HEK293T (cell line): ENCODE measurements around the gene PPP1R12B.
"Not testable (repeated sequence)": the region's sequence is repeated elsewhere in the genome, so short reads cannot be mapped to it uniquely, and the experiment has no call there.

Experiments
- CTCF ChIA-PET: fragments of 350-600 bp; formaldehyde crosslinking; extraction: SDS; loops from one replicate; lab custom pipeline; 2021; ENCODE audit warnings: antibody characterized with exemption, inconsistent platforms; lab: Yijun Ruan, JAX
- POLR2A ChIA-PET: fragments of 350-600 bp; formaldehyde crosslinking; extraction: SDS; loops from one replicate; lab custom pipeline; 2020; ENCODE audit warnings: antibody characterized with exemption, inconsistent platforms; lab: Yijun Ruan, JAX
- DNase-seq: peaks from one replicate; pipeline ENCODE4 v3.0.0; 2012; ENCODE audit warnings: mixed read lengths; ENCODE audit errors: extremely low spot score
- ARNT ChIP-seq: fragments of 450-650 bp; IDR thresholded peaks from 2 replicates; pipeline ENCODE4 v1.6.1; 2017; ENCODE audit warnings: mild to moderate bottlenecking
- BHLHE40 ChIP-seq: fragments of 450-650 bp; IDR thresholded peaks from 2 replicates; pipeline ENCODE4 v1.6.1; 2016; ENCODE audit warnings: mild to moderate bottlenecking, moderate library complexity, borderline replicate concordance
- CTBP1 ChIP-seq: fragments of 450-650 bp; IDR thresholded peaks from 2 replicates; pipeline ENCODE4 v1.6.1; 2016; ENCODE audit warnings: borderline replicate concordance
- ELF4 ChIP-seq: fragments of 450-650 bp; IDR thresholded peaks from 2 replicates; pipeline ENCODE4 v1.6.1; 2017; ENCODE audit warnings: antibody characterized with exemption
- FOXA1 ChIP-seq: fragments of 450-650 bp; IDR thresholded peaks from 2 replicates; pipeline ENCODE4 v1.6.1; 2016; ENCODE audit warnings: mild to moderate bottlenecking
- FOXK2 ChIP-seq: fragments of 450-650 bp; IDR thresholded peaks from 2 replicates; pipeline ENCODE4 v1.6.1; 2016; ENCODE audit warnings: mild to moderate bottlenecking
- FOXM1 ChIP-seq: fragments of 450-650 bp; IDR thresholded peaks from 2 replicates; pipeline ENCODE4 v1.6.1; 2017; ENCODE audit warnings: mild to moderate bottlenecking, borderline replicate concordance
- HDGF ChIP-seq: fragments of 450-650 bp; IDR thresholded peaks from 2 replicates; pipeline ENCODE4 v1.6.1; 2017; ENCODE audit warnings: antibody characterized with exemption, borderline replicate concordance
- L3MBTL2 ChIP-seq: fragments of 450-650 bp; conservative IDR thresholded peaks from 2 replicates; pipeline ENCODE4 v1.6.1; 2016; ENCODE audit warnings: mild to moderate bottlenecking
- LEF1 ChIP-seq: fragments of 450-650 bp; IDR thresholded peaks from 2 replicates; pipeline ENCODE4 v1.6.1; 2017; ENCODE audit warnings: mild to moderate bottlenecking, borderline replicate concordance
- NFRKB ChIP-seq: fragments of 450-650 bp; IDR thresholded peaks from 2 replicates; pipeline ENCODE4 v1.6.1; 2016; ENCODE audit warnings: mild to moderate bottlenecking, moderate library complexity
- PKNOX1 ChIP-seq: fragments of 450-650 bp; IDR thresholded peaks from 2 replicates; pipeline ENCODE4 v1.6.1; 2016
- SP1 ChIP-seq: fragments of 450-650 bp; IDR thresholded peaks from 2 replicates; pipeline ENCODE4 v1.6.1; 2017
- SUZ12 ChIP-seq: fragments of 450-650 bp; IDR thresholded peaks from 2 replicates; pipeline ENCODE4 v1.6.1; 2016; ENCODE audit warnings: mild to moderate bottlenecking
- TARDBP ChIP-seq: fragments of 450-650 bp; IDR thresholded peaks from 2 replicates; pipeline ENCODE4 v1.6.1; 2016

The PPP1R12B gene

GRCh38 chr1:202462342-202463076, 114.0 kb downstream of the PPP1R12B start:
- DNase-seq, result no peak
- ChIA-PET POLR2A (no interaction called here), CTCF (no interaction called here)
- no peak for TF ChIP-seq ELF4
- no peak for TF ChIP-seq NFRKB
- TF ChIP-seq FOXK2, result no peak
- TF ChIP-seq L3MBTL2, result no peak
- TF ChIP-seq ARNT, result no peak
- TF ChIP-seq SUZ12, result no peak
- TF ChIP-seq HDGF, result no peak
- no peak for TF ChIP-seq LEF1
- TF ChIP-seq PKNOX1, result no peak
- no peak for TF ChIP-seq SP1
- TF ChIP-seq FOXM1, result no peak
- no peak for TF ChIP-seq TARDBP
- TF ChIP-seq CTBP1, result no peak
- TF ChIP-seq BHLHE40, result no peak

GRCh38 chr1:202464153-202464742, 115.7 kb downstream of the PPP1R12B start:
- POLR2A ChIA-PET, DNase-seq: not testable (repeated sequence)
- CTCF ChIA-PET, result interaction anchor here (0.6 to 1.3 kb wide), 3 partner anchors 9 to 255 kb away, joined by 3 read pairs; no protein-coding TSS in a partner anchor

DNA sequence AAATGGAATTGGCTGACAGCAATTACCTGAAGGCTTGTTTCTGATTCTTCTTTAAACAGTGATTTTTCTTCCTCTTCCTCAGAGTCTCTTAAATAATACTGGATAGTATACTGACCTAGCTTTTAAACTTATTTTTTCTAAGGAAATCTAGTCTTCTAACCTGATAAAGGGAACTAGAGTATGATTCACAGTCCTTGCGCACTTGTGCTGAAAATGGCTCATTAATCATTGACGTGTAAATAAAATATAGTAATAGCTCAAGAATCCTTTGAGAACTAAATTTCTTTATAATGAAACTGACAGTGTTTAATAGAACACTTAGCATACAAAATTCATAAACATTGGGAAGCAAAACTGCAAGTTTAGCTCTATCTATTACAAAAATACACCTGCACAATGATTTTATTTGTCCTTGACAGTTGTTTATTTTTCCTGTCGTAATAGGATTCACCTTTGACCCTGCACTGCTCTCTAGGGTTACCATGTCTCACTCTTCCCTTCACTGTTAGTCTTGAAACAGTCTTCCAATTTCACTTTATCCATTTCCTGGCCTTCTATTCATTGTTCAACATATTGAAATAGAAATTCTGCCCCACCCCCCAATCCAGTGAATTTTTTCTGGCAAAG, 117.3 kb downstream of the PPP1R12B start:
- POLR2A ChIA-PET, CTCF ChIA-PET, DNase-seq: not testable (repeated sequence)

GRCh38 chr1:202466339-202466738, 117.8 kb downstream of the PPP1R12B start:
- POLR2A ChIA-PET, DNase-seq, CTCF ChIA-PET: not testable (repeated sequence)

DNA sequence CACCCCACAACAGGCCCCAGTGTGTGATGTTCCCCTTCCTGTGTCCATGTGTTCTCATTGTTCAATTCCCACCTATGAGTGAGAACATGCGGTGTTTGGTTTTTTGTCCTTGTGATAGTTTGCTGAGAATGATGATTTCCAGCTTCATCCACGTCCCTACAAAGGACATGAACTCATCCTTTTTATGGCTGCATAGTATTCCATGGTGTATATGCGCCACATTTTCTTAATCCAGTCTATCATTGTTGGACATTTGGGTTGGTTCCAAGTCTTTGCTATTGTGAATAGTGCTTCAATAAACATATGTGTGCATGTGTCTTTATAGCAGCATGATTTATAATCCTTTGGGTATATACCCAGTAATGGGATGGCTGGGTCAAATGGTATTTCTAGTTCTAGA, 118.9 kb downstream of the PPP1R12B start:
- DNase-seq, POLR2A ChIA-PET, CTCF ChIA-PET: not testable (repeated sequence)

DNA sequence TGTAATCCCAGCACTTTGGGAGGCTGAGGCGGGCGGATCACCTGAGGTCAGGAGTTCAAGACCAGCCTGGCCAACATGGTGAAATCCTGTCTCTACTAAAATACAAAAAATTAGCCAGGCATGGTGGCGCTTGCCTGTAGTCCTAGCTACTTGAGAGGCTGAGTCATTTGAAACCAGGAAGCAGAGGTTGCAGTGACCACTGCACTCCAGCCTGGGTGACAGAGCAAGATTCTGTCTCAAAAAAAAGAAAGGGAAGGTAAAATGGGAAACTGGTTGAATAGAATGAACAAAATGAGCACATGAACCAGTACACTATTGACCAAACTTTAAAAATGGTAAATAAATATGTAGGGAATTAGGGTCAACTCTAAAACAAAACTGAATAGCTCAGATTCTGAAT, 120.2 kb downstream of the PPP1R12B start:
- CTCF ChIA-PET, DNase-seq, POLR2A ChIA-PET: not testable (repeated sequence)

GRCh38 chr1:202469123-202469522, 120.6 kb downstream of the PPP1R12B start:
- CTCF ChIA-PET, POLR2A ChIA-PET, DNase-seq: not testable (repeated sequence)

DNA sequence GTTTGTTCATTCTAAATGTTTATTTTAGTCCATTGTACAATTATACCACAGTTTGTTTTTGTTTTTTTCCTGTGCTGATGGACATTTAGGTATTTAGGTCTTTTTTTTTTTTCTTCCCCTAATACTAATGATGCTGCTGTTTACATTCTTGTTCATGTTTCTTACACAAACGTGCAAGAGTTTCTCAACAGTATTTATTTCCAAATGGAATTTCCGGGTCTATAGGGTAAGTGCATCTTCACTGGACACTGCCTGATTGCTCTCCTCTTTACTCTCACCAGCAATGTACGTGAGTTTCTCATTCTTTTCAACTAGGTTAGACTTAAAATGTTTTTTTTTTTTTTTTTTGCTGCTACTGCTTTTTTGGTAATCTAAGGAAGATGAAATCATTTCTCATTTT, 122.7 kb downstream of the PPP1R12B start:
- DNase-seq, result no peak
- POLR2A ChIA-PET, result no interaction called here
- no peak for TF ChIP-seq TARDBP
- no peak for TF ChIP-seq FOXK2
- no peak for TF ChIP-seq L3MBTL2
- no peak for TF ChIP-seq SP1
- TF ChIP-seq FOXA1, result no peak
- TF ChIP-seq ARNT, result no peak
- no peak for TF ChIP-seq CTBP1
- CTCF ChIA-PET, result no interaction called here

DNA sequence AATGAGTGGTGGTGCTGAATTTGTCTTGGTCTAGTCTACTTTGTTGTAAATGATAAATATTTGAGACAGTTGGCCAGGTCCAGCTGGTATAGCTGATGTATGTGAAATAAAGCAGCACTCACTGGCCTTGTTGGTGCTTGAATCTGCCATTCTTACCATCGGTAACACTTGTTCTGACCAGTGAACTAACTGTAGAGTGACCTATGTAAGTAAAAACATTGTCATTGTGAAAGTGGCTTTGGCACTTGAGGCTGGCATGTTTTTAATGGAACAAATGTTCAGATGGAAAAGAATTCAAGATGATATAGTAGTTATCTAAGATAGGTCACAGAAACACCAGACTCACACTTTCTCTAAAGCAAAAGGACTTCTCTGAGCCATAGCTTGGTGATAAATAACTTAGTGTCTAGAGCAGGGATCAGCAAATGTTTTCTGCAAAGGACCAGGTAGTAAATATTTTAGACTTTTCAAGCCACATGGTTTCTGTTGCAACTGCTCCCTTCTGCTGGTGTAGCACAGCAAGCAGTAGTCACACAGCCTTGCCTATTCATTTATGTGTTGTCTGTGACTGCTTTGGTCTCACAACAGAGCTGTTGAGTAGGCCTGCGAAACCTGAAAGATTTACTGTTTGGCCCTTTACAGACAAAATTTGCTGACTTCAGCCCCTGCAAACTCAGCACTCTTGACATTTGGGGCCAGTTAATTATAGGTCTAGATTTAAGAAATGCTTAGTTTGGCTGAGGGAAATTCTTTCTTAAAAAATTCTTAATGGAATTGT, 124.0 kb downstream of the PPP1R12B start:
- DNase-seq, POLR2A ChIA-PET: not testable (repeated sequence)
- CTCF ChIA-PET, result interaction anchor here (0.6 kb wide), 1 partner anchor 9 kb away, joined by 3 read pairs; no protein-coding TSS in a partner anchor

GRCh38 chr1:202473266-202474045, 125.0 kb downstream of the PPP1R12B start:
- POLR2A ChIA-PET, result not testable (repeated sequence)

GRCh38 chr1:202479661-202480060, 131.2 kb downstream of the PPP1R12B start:
- POLR2A ChIA-PET, result not testable (repeated sequence)

More at GRCh38 chr1:202473266-202474045, 125.0 kb downstream of the PPP1R12B start:
- CTCF ChIA-PET, result interaction anchor here (0.6 kb wide), 1 partner anchor 9 kb away, joined by 3 read pairs; no protein-coding TSS in a partner anchor
- not testable (repeated sequence) for DNase-seq

DNA sequence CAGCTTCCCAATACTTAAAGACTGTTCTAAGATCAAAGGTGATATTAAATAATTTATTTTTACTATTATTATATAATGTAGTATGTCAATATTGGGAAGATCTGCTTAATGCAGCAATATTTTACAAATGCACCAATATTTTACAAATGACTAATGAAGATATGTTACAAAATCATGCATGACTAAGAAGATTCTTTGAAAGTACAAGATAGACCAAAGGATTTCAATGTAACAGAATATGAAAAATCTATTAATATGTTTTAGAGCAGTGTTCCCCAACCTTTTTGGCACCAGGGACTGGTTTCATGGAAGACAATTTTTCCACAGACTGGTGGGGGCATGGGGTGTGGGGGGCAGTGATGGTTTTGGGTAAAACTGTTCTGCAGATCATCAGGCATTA, 132.1 kb downstream of the PPP1R12B start:
- POLR2A ChIA-PET, CTCF ChIA-PET, DNase-seq: not testable (repeated sequence)

More at GRCh38 chr1:202479661-202480060, 131.2 kb downstream of the PPP1R12B start:
- DNase-seq, CTCF ChIA-PET: not testable (repeated sequence)

DNA sequence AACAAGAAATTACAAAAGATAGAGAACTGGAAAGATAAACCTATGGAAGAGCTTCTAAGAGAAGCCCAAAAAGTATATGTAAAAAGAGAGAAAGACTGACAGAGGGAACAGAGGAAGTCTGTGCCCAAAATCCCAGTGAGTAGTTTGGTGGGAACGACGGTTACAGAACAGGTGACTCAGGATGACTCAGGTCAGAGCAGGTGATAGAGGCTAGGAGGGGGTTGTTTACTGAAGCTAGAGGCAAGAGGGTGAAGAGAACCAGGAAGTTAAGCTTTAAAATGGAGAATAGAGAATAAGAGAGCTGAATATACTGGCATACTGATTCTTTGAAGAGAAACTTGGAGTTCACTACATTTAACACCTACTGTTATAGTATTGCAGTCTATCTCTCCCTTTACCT, 134.9 kb downstream of the PPP1R12B start:
- POLR2A ChIA-PET, DNase-seq: not testable (repeated sequence)

More for the DNA sequence above, 134.9 kb downstream of the PPP1R12B start:
- CTCF ChIA-PET, result not testable (repeated sequence)
